Measurements from ENCODE around the gene TUBB. TPM values are rescaled to one million over a fixed set of nuclear protein-coding genes. Genes with fewer than 3 reads are reported as not detected.

Gene TUBB
- total RNA-seq, result 1,375 TPM

DNA sequence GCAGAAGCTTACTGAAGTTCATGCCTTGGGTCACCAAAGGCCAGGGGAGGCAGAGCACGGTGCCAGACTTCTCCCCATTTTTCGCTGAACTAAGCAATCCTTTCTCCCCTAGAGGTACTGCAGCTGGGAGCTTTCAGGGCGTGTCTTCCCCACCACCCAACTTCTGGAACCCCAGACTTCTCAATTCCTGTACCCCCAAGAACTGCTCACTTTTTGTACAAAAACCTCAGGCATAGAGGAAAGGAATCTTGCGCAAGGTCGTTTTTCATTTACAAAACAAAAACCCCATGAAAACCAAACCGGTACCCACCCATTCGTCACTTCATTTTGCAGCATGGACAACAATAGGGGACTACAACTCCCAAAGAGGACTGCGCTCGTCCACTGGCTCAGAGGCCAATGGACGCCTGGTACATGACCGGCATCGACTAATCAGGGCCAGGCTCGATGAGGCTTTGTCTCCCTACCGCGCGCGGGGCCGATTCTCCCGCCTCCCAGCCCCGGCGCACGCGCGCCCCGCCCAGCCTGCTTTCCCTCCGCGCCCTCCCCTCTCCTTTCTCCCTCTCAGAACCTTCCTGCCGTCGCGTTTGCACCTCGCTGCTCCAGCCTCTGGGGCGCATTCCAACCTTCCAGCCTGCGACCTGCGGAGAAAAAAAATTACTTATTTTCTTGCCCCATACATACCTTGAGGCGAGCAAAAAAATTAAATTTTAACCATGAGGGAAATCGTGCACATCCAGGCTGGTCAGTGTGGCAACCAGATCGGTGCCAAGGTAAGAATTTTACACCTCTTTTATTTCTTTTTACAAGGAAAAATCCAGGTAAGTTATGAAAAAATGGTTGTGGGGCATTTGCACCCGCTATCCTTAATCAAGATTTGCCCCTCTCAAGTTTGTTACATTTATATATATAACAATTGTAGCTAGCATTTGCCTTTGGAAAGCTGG is at the start of gene TUBB:
Gene TUBB (plus strand): TSS at position 562 of the 947 bp plus-strand sequence. CDS start 155 bp downstream, at position 717.

DNA sequence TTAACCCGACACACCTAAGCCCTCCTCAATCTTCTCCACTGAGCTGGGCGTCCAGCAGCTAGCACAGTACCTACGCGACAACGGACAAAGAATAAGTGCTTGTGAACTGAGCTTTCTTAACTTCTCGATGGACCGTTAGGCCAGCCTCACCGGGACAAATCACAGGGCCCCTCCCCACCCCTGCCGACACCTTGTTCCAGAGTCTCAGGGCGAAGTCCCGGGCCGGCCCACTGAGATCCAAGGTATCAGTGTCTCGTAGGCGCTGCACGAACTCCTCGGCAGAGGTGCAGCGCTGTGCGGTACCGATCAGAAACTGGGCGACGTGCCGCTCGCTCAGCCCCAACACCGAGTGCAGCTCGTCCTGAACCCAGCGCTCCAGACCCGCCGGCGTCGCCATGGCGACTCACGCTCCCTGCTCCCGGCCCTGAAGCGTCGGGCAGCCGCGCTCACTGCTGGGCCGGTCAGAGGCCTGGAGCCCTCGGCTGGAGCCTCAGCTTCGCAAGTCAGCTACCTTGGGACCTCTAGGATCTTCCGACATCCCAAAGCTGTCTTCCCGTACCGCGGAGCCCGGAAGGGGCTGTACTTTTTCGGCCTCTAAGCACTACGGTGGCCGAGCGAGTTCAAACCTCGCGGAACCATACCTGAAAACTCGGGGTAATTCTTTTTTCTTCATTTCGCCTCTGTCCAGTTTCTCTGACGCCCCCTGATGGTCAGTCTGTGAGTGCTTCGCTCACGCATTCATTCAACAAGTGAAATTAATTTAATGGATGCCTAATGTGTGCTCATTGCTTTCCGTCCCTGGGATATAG is 47.5 kb upstream of the TUBB start, which contains the start of gene DHX16:
Gene DHX16 (minus strand): TSS at position 562 of the 809 bp plus-strand sequence. CDS start 165 bp downstream, at position 397.

DNA sequence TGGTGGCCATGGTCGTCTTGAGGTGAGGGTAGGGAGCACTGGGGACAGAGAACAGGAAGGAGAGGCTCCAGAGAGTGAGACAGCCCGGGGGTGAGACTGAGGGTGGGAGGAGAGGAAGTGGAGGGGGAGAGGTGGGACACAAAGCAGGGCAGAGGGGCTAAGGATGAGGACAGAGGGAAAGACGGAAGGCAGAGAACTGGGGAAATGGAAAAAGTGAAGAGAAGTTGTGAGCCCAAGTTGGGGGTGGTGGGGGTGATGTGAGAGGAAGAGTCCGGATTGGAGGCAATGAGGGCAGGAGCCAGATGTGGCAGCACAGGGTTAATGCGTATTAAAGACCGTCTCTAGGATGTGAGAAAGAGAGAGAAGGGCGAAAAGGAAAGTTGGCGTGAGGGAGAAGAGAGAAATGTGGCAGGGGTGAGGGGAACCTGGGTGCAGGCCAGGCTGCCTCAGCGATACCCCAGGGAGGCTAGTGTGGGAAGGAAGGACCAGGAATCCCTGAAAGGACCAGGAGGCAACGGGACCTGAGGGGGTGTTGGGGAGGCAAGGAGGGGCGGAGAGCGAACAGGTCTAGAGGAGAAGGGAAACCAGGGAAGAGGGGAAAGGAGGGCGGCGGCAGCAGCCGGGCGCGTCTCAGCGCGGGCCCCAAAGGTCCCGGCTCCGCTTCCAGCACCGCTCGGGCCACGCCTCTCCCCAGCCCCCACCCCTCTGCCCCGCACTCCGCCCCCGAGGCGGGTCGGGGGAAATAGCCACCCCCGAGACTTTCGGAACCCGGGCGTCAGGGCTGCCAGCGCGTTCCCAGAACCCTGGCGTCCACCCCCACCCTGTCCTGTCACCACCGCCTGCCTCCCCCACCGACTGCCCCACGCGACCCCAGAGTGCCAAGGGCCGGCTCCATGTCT is 33.9 kb upstream of the TUBB start, which contains the start of gene PPP1R18:
Gene PPP1R18 (minus strand): TSS at position 637 of the 899 bp plus-strand sequence. CDS start 627 bp downstream, at position 10.

DNA sequence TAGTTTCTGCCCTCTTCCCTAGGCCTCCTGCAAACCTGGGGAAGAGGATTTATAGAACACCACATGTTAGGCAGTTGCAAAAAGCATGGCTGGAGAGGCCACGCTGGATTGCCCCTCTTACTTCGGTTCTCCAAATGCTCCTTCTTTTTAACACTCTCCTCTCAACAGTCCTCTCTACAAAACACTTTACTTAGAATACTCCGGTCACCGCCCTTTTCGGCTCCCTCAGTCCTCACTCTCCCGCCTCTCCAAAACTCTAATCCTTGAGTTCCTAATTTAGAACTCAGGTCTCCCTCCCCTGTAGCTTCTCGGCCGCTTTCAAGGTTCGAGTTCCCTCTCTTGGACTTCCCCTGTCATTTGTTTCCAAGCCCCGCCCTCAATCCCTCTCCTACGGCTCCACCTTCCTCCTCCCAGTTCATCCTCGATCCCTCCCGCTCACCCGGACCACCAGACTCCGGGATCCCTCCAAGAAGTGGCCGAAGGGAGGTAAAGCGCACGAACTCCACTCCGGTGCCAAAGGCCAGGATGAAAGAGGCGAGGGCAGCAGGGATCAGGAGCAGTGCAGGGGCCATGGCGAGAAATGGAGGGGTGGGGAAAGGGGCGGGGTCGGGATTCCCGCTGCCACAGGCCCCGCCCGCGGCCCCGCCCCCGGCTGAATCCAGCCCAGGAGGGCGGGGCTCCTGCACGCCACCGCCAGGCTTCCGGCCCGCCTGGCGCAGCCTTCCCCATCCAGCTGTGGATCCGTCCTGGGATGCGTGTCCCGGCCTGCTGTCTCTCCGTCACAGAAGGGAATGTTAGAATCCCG is 29.5 kb upstream of the TUBB start, which contains the start of gene NRM:
Gene NRM (minus strand): TSS at position 582 of the 805 bp plus-strand sequence. CDS start 10 bp downstream, at position 572.

DNA sequence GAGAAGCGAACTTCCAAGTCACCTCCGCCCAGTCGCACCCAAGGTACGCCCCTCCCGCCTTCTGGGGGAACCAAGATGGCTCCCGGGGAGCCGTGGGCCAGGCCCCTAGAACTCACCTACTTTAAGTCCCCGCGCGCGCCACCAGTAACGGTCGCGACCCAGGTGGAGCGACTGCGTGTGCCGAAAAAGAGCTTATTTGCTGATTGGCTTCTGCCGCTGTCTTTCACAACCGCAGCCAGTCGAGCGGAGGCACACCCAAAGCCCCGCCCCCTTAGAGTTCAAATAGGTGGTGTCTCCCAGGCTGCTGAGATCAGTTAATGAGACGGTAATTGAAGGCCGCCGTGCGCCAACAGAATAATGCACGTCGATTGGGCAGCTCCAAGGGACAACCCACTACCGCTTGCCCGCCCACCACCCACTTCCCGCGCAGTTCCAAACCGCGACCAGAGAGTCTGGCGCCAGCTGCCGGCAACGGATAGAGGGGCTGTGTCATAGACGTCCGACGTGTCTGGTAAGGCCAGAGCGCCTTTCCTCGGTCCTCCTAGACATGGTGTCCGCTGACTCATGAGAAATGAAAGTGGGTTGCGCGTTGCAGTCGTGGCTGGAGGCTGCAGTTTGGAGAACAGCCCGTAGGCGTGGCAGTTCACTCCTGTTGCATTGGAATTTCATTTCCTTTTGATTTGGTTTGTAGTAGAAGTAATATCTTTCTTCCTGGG is 2.9 kb upstream of the TUBB start, which contains the start of gene MDC1:
Gene MDC1 (minus strand): TSS at position 153 of the 716 bp plus-strand sequence. CDS start 2,106 bp downstream, outside the sequence.

DNA sequence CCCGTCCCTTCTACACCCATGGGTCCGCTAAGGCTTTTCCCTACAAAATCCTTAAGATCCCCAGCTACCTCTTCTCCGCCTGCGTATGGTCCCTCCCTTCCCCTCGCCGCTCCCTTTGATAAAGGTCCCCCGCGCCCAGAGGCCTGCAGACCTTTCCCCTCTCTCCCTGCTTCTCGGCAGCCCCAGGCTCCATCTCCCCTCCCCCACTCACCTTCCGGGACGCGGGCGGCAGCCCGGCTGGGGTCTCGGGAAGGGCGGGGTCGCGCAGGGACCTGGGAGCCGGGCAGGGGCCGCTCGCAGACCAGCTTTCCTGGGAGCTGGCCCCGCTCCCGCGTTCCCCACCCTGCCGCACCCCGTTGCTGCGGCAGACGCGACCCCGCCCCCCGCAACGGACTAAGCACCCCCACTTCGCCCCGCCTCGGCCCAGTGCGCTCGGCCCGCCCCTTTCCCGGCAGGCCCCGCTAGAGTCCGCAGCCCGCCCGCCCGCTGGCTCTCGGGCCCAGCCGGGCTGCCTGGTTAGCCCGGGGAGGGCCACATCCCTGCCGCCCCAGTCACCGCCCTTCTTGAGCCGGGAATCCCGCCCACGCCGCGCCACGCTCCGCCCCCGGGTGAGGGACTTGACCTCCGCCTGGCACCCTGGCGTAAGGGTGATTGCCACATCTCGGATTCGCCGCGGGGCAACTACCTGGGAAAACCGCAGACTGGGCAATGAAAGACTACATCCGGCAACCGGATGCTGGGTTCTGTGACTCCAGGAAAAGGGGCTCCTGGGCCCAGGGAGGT is 22.4 kb downstream of the TUBB start, which contains the start of gene FLOT1:
Gene FLOT1 (minus strand): TSS at position 372 of the 783 bp plus-strand sequence. CDS start 498 bp downstream, outside the sequence.

DNA sequence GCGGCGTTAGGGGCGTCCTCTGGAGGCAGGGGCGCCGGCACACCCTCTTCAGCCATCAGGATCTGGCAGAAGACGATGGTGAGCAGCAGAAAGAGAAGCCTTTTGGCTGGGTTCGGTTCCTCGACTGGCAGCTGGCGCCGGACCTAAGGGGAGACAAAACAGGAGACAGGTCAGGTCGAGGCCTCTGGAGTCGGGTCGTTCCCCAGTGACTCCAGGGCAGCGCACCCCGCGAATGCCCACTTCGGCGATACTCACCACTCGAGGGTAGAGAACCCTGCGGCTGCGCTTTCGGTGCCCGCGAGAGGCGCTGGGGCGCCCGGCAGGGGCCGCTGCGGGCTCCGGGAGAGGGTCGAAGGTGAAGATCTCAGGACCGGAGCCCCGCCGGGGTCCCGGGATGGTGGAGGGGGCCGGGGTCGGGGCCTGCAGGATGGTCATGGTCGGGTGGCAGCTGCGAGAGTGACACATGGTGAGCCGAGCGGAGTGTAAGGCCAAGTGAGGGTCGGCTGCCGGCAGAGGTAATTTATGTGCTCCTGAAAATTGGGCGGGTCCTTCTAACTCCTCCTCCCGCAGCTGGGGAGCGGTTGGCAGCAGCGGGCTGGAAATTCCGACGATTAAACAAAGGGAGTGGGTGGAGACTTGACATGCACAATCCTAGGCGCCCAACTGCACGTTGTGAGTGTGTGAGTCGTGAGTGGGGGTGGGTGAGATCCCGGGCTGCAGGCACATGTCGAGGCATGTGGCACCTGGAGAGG is 24.1 kb downstream of the TUBB start, which contains the start of gene IER3:
Gene IER3 (minus strand): TSS at position 494 of the 752 bp plus-strand sequence. CDS start 29 bp downstream, at position 465.

Small RNA genes lying within 50 kb of the gene (small RNA-seq; reads per million reads assigned to genes)
- not detected for gene RF00019 (ENCODE audit: low replicate concordance)
- not detected for gene RN7SL353P (ENCODE audit: low replicate concordance)

Other genes with a start within 250 kb of the TUBB start
- gene HLA-E, start 230.8 kb upstream of the TUBB start, total RNA-seq, result 22.2 TPM
- gene GNL1, start 163.9 kb upstream of the TUBB start, total RNA-seq, result 48.5 TPM
- 22.8 TPM for gene PRR3, start 163.1 kb upstream of the TUBB start, total RNA-seq
- 24.7 TPM for gene ABCF1, start 148.9 kb upstream of the TUBB start, total RNA-seq
- gene PPP1R10, start 103.1 kb upstream of the TUBB start, total RNA-seq, result 55.7 TPM
- 28.2 TPM for gene MRPS18B, start 102.5 kb upstream of the TUBB start, total RNA-seq
- 67.3 TPM for gene ATAT1, start 93.5 kb upstream of the TUBB start, total RNA-seq
- 14.4 TPM for gene C6orf136, start 73.2 kb upstream of the TUBB start, total RNA-seq
- 22.5 TPM for gene DHX16, start 47.3 kb upstream of the TUBB start, total RNA-seq
- 37.2 TPM for gene PPP1R18, start 33.7 kb upstream of the TUBB start, total RNA-seq
- gene NRM, start 29.4 kb upstream of the TUBB start, total RNA-seq, result 4.7 TPM
- gene MDC1, start 3.1 kb upstream of the TUBB start, total RNA-seq, result 9.4 TPM
- gene FLOT1, start 22.3 kb downstream of the TUBB start, total RNA-seq, result 66.0 TPM
- 1.6 TPM for gene IER3, start 24.2 kb downstream of the TUBB start, total RNA-seq
- gene DDR1, start 164.2 kb downstream of the TUBB start, total RNA-seq, result 155 TPM
- 36.3 TPM for gene GTF2H4, start 187.9 kb downstream of the TUBB start, total RNA-seq
- 41.9 TPM for gene VARS2, start 193.9 kb downstream of the TUBB start, total RNA-seq
- gene SFTA2, start 211.8 kb downstream of the TUBB start, total RNA-seq, result not detected
- gene MUCL3, start 220.6 kb downstream of the TUBB start, total RNA-seq, result not detected